HG02759 (cell line): ENCODE data around the gene CCDC27.
"Not testable (repeated sequence)": the region's sequence is repeated elsewhere in the genome, so short reads cannot be mapped to it uniquely, and the experiment has no call there.

Experiments
- ATAC-seq: cut with Tn5 transposase; IDR thresholded peaks from one replicate; pipeline ENCODE4 v1.9.1; 2021; ENCODE audit warnings: mild to moderate bottlenecking, moderate library complexity; ENCODE audit not compliant: unreplicated experiment

Gene CCDC27

DNA sequence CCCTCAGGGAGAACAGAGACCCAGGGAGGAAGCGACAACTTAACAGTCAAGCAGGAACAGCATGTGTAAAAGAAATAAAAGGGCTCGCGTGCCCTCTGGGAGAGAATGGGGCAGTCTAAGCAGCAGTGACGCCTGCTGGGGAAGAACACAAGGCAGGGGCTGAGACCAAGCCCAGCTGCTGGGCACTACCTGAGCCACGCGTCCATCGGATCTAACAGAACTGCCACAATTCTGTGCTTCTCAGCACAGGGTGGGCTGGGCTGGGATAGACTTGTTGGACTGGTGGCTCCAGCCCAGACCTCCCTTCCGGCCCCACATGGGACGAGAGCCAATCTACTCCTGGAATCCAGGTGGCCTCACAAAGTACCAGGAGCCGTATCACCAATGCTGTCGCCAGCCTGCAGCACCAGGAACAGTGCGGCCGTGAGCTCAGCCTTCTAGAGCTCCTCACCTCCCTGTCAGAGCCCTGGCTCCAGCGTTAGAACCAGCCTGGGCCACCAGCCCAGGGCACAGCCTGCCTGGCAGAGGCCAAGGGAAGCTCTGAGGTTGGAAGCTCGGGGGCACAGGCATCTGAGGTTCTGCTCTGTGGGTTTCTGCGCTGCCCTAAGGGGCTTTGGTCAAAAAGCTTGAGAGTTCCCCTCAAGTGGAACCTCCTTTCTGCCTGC is 36.6 kb downstream of the CCDC27 start:
- ATAC-seq: no peak

DNA sequence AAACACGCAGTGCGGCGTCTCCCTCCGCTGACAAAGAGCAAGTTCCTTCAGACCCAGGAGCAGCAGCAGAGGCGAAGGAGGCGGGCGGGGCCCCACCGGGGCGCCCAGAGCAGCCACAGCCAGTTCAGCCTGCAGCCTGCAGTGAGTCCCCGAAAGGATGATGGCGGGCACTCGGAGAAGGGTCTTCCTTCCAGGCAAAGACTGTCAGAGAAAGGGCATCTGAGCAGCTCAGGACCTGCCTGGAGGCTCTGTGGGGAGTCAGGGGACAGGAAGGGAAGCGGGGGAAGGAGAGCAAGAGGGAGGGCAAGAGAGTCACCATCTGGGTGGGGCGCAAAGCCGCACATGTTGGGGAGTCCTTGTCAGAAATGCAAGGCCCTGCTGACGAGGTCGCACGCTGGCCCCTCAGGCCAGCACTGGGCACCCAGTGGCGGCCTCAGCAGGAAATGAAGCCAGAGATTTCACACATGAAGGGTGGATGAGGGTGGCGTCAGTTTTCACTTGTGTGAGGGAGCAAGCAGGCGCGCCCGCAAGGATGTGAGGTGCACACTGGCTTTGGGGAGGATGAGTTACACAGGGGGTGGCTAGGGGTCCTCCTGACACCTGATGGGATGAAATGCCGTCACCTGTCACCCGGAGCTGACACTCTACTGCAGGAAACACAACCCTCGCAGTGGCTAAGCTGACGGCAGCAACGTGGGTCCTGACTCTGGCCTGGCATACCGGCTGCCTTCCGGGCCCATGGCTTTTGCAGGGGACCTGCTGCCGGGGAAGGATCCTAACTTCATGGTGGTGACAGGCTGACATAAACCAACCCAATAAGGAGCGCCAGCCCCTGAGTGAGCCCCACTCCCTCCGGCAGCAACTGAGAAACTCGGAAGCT is 37.4 kb downstream of the CCDC27 start:
- no peak for ATAC-seq

DNA sequence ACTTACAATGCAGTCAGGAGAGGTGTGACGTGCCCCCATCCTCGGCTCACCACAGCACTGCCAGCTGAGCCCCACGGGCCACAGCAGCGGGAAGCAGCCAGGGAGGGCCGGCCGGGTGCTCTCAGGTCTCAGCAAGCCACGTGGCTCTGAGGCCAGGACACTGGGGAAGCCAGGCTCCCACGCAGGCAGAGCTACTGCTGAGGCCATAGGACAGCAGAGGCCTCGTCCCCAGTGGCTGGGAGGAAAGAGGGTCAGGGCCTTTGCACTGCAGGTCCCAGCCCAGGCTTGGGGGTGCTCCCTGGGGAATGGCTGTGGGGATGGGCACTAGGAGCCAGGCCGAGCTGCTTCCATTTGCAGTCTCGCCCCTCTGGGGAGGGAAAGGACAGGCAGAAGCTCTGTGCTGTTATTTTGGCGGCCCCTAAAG is 38.3 kb downstream of the CCDC27 start:
- ATAC-seq: no peak

DNA sequence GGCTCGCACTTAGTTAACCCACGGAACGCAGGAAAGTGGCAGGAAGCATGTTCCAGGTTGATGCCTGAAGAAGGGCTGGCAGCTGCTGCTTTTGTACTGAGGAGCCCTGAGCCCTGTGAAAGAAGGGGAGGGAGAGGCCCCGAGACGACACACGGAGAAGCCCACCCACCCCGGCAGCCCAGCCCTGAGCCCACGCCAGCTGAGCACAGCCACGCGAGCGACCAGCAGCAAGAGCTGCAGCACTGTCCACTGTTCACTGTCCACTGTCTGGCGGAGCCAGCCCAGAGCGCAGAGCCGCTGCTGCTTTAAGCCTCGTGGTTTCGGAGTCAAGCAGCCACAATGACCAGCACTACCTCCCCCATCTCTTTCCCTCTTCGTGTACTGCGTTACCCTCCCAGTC is 38.7 kb downstream of the CCDC27 start:
- ATAC-seq: no peak

DNA sequence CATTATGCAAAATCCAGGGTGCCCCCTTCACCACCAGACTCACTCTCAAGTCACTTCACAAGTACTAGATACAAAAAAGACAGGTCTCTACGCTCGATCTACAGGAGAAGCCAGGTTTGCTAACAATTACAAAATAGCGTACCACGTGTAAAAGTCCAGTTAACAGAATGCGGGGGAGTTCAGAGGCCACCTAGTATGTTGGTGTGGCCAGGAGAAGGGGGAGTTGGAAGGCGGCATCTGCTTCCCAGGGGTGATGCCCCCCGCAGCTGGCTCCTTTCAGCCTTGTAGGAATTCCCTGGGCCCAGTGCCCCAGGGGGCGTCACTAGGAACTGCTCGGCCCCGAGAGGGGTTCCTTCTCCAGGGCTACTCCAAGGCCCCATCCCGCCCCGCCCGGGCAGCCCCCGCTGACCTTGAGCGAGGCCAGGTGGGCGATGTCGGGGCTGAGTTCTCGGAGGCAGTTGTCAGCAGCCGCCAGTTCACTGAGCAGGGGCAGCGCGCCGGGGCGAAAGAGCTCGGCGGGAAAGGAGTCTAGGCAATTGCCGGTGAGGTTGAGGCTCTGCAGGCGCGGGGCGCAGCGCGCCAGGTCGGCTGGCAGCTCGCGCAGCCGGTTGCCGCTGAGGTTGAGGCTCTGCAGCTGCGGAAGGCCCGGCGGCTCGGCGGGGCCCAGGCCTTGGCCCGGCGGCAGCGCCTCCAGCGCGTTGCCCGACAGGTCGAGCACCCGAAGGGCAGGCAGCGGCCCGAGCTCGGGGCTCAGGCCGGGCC is 43.4 kb downstream of the CCDC27 start:
- ATAC-seq: peak; percentile 4

DNA sequence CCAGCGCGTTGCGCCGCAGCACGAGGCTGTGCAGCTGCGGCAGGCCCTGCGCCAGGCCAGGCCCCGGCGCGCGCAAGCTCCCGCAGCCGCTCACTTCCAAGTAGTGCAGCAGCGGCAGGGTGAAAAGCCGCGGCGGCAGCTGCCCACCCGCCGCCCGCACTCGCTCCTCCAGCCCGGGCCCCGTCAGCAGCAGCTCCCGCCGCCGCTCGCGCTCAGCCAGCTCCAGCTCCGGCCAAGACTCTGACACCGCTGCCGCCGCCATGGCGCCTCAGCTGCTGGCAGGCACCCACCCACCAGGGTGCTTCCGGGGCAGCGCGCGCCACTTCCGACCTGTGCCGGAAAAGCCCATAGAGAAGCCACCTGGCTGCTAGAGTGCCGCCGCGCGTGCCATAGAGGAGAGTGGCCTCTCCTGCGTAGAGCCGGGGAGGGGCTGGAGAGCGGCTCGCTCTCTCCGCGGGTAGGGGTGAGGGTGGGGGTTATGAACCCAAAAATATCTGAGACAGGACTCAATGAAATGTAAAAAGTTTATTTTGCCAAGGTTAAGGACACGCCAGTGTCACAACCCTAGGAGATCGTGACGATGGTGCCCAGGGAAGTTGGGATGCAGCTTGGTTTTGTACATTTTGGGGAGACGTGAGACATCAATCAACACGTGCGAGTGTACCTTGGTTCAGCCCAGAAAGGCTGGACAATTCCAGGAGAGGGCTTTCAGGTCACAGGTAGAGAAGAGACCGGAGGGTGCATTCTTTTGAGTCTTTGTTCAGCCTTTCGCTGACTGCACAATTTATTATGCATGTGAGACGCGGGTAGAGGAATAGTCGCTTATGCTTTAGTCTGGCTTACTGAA is 44.2 kb downstream of the CCDC27 start, which contains the start of gene LRRC47:
Gene LRRC47, minus strand, starts transcription at position 284 of the 847 bp plus-strand sequence. Its CDS starts 22 bp downstream, at position 262.
- ATAC-seq: peak; percentile 97

DNA sequence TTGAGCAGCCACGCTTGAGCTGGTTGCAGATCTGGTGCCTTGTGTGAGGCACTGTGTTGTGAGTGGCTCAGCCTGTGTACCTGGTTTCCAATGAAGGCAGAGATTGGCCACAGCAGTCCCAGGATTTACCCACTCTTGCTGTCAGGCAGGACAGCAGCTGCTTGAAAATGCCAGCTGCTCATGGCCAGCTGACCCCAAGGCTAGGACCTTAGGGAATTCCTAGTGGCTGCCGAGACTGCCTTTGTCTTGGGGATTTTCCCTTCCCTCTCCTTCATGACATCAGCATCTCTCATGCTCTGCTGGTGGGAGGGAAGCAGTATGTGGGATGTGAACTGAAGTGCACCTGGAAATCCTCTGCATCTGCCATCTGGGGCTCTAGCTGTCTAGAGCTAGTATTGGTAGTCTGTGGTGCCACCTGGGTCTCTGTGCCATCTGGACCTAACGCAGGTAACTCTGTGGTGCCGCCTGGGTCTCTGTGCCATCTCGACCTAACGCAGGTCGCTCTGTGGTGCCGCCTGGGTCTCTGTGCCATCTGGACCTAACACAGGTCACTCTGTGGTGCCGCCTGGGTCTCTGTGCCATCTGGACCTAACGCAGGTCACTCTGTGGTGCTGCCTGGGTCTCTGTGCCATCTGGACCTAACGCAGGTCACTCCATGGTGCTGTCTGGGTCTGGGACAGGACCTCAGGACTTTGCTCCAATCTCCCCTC is 47.9 kb downstream of the CCDC27 start:
- no peak for ATAC-seq

DNA sequence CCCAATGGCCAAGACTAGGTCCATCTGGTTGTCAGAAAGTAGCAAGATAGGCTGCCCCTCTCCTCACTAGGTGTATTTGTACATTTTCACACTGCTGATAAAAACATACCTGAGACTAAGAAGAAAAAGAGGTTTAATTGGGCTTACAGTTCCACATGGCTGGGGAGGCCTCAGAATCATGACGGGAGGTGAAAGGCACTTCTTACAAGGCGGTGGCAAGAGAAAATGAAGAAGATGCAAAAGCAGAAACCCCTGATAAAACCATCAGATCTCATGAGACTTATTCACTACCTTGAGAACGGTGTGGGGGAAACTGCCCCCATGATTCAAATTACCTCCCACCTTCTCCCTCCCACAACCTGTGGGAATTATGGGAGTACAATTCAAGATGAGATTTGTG is 48.5 kb downstream of the CCDC27 start:
- not testable (repeated sequence) for ATAC-seq

DNA sequence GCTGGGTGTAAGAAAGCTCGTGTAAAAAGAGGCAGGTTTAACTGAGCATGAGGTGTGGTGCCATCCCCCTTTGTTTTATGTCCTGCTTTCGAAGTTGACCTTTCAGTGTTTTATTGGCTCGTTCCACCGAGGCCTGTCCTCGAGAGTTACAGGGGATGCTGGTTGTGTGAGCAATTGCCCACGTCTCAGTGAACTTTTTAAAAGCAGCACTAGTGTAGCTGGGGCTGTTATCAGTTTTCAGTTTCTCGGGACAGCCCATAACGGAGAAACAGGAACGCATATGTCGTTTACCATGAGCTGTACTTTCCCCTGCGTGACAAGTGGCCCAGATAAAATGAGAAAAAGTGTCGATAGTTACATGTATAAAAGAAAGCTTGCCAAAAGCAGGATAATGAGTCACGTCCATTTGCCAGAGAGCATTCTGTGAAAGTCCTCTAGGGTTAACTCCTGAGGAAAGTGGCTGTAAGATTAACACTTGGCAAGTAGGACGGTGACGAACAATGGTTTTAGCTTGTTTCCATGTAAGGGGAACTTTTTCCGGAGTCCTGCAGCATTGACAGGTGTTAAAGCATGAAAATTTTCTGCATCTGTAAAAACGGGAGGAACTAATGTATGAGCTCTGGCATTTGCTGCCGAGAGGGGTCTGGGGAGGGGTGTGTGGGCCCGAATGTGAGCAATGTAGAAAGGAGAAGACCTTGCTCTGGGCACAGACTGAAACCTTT is 51.8 kb downstream of the CCDC27 start:
- no peak for ATAC-seq

DNA sequence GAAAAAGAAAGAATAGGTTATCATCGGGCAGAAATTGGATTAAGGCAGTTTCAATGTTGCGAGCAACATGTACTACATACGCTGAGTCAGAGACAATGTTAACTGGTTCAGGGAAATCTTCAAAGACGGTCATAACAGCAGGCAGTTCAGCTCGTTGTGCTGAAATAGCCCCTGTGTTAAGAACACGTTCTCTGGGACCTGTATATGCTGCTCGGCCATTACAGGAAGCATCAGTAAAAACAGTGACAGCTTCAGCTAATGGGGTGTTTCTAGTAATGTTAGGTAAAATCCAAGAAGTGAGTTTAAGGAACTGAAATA is 52.3 kb downstream of the CCDC27 start:
- not testable (repeated sequence) for ATAC-seq

DNA sequence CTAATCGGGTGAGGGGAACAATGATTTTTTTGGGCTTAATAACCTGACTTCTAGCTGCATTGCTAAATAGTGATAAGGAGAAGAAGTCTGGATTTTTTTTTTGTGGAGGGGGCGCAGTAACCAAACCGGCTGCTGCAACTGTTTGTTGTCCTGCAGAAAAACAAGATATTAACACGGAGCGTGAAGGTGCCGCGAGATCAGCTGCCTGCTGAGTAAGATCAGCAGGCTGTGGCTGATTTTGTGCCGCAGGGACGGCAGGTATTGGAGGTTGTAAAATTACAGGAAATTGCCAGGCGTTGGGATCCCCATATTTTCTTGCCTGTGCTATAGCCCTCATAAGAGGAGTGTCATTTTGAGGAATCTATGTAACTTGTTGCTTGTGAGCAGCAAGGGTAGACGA is 52.8 kb downstream of the CCDC27 start:
- no peak for ATAC-seq

DNA sequence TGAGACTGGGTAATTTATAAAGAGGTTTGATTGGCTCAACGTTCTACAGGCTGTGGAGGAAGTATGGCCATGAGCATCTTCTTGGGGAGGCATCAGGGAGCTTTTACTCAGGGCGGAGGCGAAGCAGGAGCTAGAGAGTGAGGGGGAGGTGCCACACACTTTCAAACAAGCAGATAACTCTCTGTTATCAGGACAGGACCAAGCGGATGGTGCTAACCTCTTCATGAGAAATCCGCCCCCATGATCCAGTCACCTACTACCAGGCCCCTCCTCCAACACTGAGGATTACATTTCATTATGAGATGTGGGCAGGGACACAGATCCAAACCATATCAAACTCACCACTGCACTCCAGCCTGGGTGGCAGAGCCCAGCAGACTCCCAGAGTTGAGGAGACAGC is 55.5 kb downstream of the CCDC27 start:
- no peak for ATAC-seq

DNA sequence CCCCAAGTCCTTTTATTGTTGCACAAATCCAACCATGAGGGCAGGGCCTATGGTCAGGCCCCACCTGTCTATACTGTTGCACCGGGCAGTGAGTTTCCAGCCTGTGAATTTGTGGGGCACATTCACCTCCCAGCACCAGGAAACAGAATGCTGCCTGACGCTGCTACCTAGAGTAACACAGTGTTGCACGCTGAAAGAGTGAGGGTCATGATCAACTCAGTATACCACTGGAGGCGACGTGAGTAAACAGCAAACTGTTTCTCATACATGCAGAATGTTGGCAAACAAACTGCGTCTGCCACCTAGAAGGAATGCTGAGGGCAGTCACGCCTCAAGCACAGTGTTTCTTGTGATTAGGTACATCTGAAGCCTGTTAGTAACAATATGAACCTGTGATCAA is 57.4 kb downstream of the CCDC27 start:
- no peak for ATAC-seq

DNA sequence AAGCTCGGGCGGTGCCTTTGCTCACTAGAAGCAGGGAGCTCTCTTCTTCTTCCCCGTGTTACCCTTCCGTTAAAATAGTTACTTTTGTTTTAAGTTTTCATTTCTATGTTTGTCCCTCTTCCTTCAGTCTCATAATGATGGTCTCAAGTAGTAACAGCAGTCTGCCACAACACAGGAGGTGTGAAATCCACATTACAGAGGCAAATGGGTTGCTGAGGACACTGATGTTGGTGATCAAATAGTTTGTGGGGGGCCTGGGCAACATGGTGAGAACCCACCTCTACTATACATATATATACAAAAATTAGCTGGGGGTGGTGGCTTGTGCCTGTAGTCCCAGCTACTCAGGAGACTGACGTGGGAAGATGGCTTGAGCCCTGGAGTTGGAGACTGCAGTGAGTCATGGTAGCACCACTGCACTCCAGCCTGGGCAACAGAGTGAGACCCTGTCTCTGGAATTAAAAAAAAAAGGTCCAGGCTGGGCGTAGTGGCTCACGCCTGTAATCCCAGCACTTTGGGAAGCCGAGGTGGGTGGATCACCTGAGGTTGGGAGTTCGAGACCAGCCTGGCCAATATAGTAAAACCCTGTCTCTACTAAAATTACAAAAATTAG is 58.0 kb downstream of the CCDC27 start:
- ATAC-seq: not testable (repeated sequence)

DNA sequence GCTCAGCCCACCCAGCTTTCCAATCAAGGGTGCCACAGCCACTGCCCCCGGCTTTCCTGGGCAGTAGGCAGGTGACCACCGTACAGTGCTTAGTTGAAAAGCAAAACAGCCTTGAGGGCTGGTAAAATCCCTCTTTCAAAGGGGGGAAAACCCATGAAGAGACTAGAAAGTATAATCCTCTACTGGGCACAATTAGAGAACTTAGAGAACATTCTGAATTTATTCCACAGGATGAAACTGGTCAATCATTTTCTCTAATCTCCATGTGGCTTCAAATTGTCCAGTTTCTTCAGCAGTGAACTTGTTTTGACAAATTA is 59.3 kb downstream of the CCDC27 start:
- no peak for ATAC-seq

DNA sequence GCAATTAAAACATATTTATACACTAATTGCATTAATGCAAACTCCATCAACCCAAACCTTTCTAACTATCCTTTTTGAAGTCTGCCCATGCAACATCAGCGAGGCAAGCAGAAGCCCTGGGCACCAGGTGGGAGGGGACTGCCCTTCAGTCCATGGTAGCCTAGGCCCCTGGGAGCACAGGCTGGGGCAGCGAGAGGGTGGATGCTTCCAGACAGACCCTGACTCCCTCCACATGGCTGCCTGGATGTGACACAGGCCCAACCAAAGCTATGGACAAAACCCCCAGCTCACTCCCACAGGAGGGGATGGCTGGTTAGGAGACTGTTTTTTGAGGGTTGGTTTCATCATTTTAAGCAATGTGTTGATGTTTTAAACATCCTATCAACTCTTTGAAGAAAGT is 61.8 kb downstream of the CCDC27 start:
- ATAC-seq: no peak

DNA sequence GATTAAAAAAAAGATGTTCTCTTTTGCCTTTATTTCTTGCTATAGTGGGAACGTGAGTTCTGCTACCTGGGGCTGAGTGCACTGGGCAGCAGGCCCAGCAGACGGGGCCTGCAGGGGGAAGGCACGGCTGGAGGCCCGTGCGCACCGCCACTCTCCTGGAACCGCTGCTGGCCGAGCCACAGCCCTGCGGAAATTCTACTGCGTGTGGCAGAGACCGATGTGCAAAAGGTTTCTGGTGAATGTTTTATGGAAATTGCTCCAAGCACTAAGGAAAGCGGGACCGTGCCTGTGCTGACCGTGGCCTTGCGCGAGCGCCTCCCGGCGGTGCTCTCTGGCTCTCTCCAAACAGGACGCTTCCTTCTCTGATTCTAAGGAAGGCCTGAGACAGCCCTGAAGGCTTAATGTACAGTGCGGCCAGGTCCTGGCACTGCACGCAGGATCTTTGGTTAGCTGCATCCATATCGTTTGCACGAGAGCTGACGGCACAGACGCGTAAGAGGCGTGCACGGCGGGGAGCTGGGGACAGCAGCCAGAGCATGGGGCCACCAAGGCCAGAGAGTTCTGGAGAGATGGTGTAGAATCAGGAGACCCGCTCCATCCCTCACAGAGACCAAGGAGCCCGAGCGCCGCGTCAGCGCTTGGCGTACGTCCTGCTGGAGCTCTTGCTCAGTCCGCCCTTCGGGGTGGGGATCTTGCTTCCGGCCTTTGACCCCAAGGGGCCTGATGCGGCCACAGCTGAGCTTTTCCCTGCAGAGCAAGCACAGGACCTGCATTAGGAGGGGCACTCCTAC is 62.7 kb downstream of the CCDC27 start:
- ATAC-seq: no peak
